Neural progenitor cell (in vitro differentiated cells): ENCODE measurements around the gene SLC4A5.
"Not testable (repeated sequence)": the region's sequence is repeated elsewhere in the genome, so short reads cannot be mapped to it uniquely, and the experiment has no call there.

ENCODE experiments used
- EZH2 ChIP-seq: fragments of 200-600 bp; sonication (generic); IDR thresholded peaks from 2 replicates; pipeline ENCODE4 v1.6.1; 2017; ENCODE audit warnings: antibody characterized with exemption, mild to moderate bottlenecking, moderate library complexity
- TF ChIP-seq, protein P1 (sequence below): fragments of 200-600 bp; sonication (generic); IDR thresholded peaks from 2 replicates; pipeline ENCODE4 v1.5.1; 2017; ENCODE audit warnings: antibody characterized with exemption, mild to moderate bottlenecking

DNA sequence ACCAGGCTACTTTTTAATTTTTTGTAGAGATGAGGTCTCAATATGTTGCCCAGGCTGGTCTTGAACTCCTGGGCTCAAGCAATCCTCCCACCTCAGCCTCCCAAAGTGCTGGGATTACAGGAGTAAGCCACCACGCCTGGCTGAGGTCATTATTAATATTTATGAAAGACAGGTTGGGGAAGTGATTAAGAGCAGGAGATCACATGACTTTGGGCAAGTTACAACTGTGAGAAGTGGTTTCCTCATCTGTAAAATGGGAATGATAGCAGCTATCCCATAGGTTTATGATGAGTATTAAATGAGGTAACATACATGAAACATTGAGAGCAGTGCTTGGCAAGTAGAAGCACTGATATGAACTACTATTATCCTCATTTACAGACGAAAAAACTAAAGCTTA lies 7.0 kb downstream of the SLC4A5 start:
- TF ChIP-seq, protein P1, sequence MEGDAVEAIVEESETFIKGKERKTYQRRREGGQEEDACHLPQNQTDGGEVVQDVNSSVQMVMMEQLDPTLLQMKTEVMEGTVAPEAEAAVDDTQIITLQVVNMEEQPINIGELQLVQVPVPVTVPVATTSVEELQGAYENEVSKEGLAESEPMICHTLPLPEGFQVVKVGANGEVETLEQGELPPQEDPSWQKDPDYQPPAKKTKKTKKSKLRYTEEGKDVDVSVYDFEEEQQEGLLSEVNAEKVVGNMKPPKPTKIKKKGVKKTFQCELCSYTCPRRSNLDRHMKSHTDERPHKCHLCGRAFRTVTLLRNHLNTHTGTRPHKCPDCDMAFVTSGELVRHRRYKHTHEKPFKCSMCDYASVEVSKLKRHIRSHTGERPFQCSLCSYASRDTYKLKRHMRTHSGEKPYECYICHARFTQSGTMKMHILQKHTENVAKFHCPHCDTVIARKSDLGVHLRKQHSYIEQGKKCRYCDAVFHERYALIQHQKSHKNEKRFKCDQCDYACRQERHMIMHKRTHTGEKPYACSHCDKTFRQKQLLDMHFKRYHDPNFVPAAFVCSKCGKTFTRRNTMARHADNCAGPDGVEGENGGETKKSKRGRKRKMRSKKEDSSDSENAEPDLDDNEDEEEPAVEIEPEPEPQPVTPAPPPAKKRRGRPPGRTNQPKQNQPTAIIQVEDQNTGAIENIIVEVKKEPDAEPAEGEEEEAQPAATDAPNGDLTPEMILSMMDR, result not testable (repeated sequence)
- TF ChIP-seq EZH2, result not testable (repeated sequence)
